Activated CD4-positive, alpha-beta T cell treated with anti-CD3 and anti-CD28 coated beads, Interleukin-2, amount 50 U/mL, for 16 hours (primary cell): ENCODE results near the gene RGS6.
A peak's percentile ranks its signal among the peaks of the same experiment; 100 is the strongest.
"Not testable (repeated sequence)": the region's sequence is repeated elsewhere in the genome, so short reads cannot be mapped to it uniquely, and the experiment has no call there.

Experiments
- DNase-seq: peaks from one replicate; pipeline ENCODE4 v3.0.0-alpha.2; 2020

RGS6 gene

GRCh38 chr14:71932229-71932981, at the start of gene RGS6:
Gene RGS6, plus strand, starts transcription at chr14:71932429.
- DNase-seq, result peak; percentile 23

DNA sequence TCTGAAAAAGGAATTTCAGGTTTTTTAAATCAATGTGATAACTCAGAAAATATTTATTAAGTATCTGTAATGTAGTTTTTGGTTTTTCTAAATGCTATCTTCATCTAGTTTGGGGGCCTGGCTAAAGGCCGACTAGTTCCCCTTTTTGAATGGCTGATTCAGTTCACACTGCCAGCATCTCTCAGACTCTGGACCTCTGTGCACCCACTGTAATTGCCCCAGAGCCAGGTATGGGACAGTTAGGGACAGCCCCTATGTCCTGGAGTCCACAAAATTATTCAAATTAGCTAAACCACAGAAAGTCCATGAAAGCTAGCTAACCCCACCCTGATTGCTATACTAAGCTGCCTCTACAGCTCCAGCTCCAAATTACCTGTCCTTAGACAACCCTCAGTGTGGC, 49.1 kb upstream of the RGS6 start:
- no peak for DNase-seq

- DNase-seq, result no peak
These were observed 46.9 kb upstream of the RGS6 start for GRCh38 chr14:71885301-71885700.

DNA sequence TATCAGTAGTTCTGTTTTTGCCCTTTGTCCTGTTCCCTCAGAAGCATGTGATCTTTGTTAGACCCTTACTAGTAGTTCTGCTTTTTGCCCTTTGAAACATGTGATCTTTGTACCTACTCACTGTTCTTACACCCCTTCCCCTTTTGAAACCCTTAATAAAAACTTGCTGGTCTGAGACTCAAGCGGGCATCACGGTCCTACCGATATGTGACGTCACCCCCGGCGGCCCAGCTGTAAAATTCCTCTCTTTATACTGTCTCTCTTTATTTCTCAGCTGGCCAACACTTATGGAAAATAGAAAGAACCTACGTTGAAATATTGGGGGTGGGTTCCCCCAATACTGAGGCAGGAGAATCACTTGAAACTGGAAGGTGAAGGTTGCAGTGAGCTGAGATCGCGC, 44.4 kb upstream of the RGS6 start:
- DNase-seq, result not testable (repeated sequence)

DNA sequence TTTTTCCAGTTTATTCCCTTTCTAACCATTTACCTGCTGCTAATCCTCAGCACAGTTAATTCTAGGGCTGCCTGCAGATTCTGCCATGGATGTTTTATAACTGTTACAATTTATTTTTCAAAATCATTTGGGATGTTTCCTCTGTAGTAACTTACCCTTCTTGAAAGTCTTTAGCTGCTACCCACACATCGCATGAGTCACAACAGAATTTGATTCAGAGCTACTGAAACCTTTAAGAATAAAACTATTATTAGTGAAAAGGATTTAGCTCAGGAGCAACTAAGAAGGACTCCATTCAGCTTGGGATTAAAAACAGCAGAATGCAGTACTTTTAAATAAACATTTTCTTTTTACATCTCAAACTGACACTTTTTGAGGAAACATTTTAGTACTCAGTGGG, 41.7 kb upstream of the RGS6 start:
- no peak for DNase-seq

- no peak for DNase-seq
These were observed 41.0 kb upstream of the RGS6 start for GRCh38 chr14:71891185-71891584.

- no peak for DNase-seq
These were observed 40.3 kb upstream of the RGS6 start for GRCh38 chr14:71891970-71892369.

DNA sequence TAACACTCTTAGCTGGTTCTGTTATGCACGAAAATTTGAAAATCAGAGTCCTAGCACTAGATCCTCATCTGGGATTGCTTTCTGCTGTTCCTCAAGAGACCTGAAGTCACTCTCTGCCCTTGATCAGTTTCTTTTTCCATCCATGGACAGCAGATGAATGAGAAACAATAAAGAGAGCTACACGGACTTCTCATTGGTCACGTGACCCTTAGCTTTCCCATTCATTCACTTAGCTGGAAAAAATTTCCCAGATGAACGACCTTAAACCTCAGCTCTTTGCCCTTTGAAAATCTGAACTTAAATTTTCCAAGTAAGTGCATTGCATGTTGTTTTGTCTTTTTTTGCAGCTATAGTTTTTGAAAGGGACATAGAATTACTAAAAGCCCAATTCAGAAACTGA, 27.2 kb upstream of the RGS6 start:
- no peak for DNase-seq

GRCh38 chr14:71905860-71906259, 26.4 kb upstream of the RGS6 start:
- no peak for DNase-seq

- DNase-seq, result no peak
These were observed 24.3 kb upstream of the RGS6 start for GRCh38 chr14:71907793-71908515.

GRCh38 chr14:71911669-71912068, 20.6 kb upstream of the RGS6 start:
- DNase-seq, result no peak

- no peak for DNase-seq
These were observed 18.9 kb upstream of the RGS6 start for GRCh38 chr14:71913342-71913741.

DNA sequence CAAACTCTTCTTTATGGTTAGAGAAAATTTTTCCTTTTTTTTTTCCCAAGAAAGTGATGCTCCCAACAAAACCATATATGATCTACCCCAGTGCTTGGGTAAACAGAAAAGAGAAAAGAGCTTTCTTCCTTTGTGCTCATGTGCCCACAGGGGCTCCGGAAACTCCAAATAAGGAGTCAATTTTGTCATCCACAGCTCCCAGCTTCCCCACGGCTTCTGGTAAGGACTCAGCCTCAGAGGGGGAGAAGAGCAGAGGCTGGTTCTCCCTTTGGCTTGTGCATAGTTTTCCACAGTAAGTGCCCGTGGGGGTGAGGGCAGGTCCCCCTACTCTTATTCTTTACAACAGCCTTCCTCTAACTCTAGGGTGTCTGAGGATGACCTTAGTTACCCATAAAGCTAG, 13.3 kb upstream of the RGS6 start:
- no peak for DNase-seq

DNA sequence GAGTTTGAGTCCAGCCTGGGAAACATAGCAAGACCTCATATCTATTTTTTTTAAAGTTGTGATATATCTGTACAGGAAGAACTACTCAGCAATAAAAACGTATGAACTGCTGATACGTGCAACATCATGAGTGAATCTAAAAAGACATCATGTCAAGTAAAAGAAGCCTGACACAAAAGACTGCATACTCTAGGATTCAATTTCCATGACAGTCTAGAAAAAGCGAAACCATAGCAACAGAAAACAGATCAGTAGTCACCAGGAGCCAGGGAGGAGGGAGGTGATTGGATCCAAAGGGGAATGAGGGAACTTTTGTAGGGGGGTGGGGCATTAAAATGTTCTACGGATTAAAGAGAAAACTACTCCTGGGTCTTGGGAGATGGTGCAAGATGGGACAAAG, 8.7 kb upstream of the RGS6 start:
- no peak for DNase-seq

DNA sequence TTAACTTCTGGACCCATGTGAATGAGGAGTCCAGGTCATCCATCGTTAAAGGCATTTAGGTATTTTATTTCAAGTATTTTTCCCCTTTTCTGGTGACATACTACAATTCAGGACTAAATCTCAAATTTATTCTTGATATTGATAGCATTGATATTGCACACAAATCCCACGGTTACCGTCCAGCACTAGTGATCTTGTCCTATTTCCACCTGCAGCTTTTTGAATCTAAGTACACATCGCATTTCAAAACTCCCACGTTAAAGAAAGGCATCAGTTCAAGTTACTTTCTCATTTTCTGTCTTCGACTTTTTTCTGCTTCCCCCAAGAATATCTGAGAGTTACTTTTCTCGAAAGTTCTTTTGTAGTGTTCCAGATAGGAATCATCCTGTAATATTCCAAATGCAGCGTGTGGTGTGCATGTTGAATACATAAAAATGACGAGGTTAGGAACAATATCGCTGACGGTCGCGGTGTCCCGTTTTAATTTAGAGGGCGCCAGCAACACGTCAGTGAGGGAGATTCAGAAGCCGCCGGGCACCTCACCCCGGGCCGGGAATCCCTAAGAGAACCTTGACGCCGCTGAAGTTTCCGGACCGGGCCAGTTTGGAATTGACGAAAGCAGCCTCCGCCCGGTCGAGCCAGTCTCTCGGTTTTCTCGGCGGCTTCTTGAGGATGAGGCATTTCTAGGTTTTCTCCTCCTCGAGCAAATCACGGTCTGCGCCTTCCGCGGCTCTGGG, 569 bp upstream of the RGS6 start:
- DNase-seq, result peak; percentile 0

DNA sequence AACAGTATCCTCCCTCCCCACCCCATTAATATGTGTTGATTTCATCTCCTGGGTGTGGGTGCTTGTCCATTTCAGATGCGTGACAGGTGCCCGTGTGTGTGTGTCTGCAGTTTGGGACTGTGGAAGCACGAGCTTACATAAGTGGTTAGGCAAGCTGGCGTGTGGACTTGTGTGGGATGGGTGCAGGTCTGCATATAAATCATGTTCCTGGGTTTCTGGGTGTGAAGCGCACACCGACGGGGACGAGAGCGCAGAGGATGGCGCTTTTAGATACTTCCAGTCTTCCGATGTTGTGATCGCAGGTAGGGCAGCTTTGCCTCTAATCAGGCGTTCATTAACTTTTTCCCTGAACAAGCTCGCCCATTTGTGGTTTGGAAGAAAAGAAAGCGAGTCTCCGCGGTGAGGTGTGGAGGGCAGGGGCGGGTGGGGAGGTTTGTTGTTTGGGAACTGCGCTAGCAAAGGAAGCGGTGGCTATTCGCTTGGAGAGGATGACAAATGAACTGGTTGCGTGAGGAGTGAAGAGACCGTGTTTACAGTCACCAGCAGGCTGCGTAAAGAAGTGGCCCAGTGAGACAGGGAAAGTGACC, 865 bp downstream of the RGS6 start:
- peak; percentile 14 for DNase-seq

DNA sequence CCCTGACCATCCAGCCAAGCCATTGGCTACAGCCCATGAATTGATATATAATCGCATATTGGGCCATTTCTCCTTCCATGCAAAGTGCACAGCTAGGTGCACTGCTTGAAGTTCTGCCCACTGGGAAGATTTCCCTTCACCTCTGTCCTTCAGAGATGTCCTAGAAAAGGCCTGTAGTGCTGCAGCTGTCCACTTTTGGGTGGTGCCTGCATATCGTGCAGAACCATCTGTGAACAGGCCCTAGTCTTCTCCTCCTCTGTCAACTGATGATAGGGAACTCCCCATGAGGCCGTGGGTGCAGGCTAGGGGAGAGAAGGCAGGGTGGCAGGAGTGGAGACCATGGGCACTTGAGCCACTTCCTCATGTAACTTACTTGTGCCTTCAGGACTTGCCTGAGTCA, 6.0 kb downstream of the RGS6 start:
- not testable (repeated sequence) for DNase-seq

GRCh38 chr14:71939344-71939743, 7.1 kb downstream of the RGS6 start:
- not testable (repeated sequence) for DNase-seq

- not testable (repeated sequence) for DNase-seq
These were observed 8.3 kb downstream of the RGS6 start for GRCh38 chr14:71940500-71940899.

DNA sequence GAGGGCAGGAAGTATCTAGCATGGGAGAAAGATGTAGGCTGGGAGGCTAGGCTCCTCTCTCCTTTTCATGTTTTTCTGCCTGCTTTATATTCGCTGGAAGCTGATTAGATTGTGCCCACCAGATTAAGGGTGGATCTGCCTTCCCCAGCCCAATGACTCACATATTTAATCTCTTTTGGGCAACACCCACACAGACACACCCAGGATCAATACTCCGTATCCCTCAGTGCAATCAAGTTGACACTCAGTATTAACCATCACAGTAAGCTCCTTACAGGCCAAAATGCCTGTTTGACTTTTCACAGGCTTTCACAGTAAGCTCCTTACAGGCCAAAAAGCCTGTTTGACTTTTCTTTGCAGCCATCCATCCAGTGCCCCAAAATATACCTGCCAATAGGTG, 9.4 kb downstream of the RGS6 start:
- DNase-seq, result not testable (repeated sequence)

- DNase-seq, result no peak
These were observed 10.9 kb downstream of the RGS6 start for GRCh38 chr14:71942904-71943694.

DNA sequence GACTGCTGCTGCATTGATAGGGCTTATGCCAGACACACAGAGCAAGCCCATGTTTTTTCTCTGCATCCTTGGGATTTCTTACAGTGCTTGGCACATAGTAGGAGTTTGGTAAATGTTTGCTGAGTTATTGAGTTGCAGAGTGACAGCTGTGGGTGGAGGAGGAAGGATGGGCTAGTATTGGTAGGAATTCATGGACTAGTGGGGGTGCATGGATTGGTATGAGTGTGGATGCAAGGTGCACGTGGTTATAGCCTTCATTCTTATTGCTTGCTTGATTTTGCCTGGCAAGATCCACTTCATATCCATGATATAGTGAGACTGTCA, 11.4 kb downstream of the RGS6 start:
- no peak for DNase-seq
